ENCODE data around the gene SAFB.
"Not testable (repeated sequence)": the region's sequence is repeated elsewhere in the genome, so short reads cannot be mapped to it uniquely, and the experiment has no call there.

Gene SAFB

GRCh38 chr19:5595745-5596144 is 27.1 kb upstream of the SAFB start:
- DNase-seq: no peak

- no peak for DNase-seq
Observed at GRCh38 chr19:5600797-5601196, 22.1 kb upstream of the SAFB start.

- DNase-seq: no peak
Observed at GRCh38 chr19:5603626-5604025, 19.3 kb upstream of the SAFB start.

- DNase-seq: no peak
Observed at GRCh38 chr19:5605362-5605761, 17.5 kb upstream of the SAFB start.

GRCh38 chr19:5607318-5608275 is 15.3 kb upstream of the SAFB start:
- DNase-seq: no peak

- DNase-seq: no peak
Observed at GRCh38 chr19:5608291-5608690, 14.6 kb upstream of the SAFB start.

- not testable (repeated sequence) for DNase-seq
Observed at GRCh38 chr19:5608766-5609165, 14.1 kb upstream of the SAFB start.

GRCh38 chr19:5609881-5610448 is 12.9 kb upstream of the SAFB start:
- no peak for DNase-seq

- DNase-seq: no peak
Observed at GRCh38 chr19:5612891-5613865, 9.7 kb upstream of the SAFB start.

- DNase-seq: no peak
Observed at GRCh38 chr19:5615756-5616327, 7.0 kb upstream of the SAFB start.

GRCh38 chr19:5617080-5617479 is 5.8 kb upstream of the SAFB start:
- DNase-seq: no peak

- no peak for DNase-seq
Observed at GRCh38 chr19:5618591-5618990, 4.3 kb upstream of the SAFB start.

GRCh38 chr19:5619946-5620345 is 2.9 kb upstream of the SAFB start:
- no peak for DNase-seq

- DNase-seq: no peak
Observed at GRCh38 chr19:5621311-5621944, 1.5 kb upstream of the SAFB start.

GRCh38 chr19:5621945-5622464 is 878 bp upstream of the SAFB start:
- DNase-seq: no peak

GRCh38 chr19:5623397-5624017 is 624 bp downstream of the SAFB start:
- no peak for DNase-seq

- DNase-seq: no peak
Observed at GRCh38 chr19:5624018-5624663, 1.3 kb downstream of the SAFB start.

- DNase-seq: no peak
Observed at GRCh38 chr19:5624741-5625278, 1.9 kb downstream of the SAFB start.

- no peak for DNase-seq
Observed at GRCh38 chr19:5625641-5626040, 2.8 kb downstream of the SAFB start.

- DNase-seq: no peak
Observed at GRCh38 chr19:5627395-5627904, 4.6 kb downstream of the SAFB start.

All from cerebellar nuclear complex (tissue), 1 donor.